GM19238 (cell line): Measurements from ENCODE around the gene KDM2A.
"Not testable (repeated sequence)": the region's sequence is repeated elsewhere in the genome, so short reads cannot be mapped to it uniquely, and the experiment has no call there.

Experiments
- DNase-seq: peaks from one replicate; pipeline ENCODE4 v3.0.0; 2011; ENCODE audit warnings: low spot score; ENCODE audit not compliant: insufficient read length

The KDM2A gene

DNA sequence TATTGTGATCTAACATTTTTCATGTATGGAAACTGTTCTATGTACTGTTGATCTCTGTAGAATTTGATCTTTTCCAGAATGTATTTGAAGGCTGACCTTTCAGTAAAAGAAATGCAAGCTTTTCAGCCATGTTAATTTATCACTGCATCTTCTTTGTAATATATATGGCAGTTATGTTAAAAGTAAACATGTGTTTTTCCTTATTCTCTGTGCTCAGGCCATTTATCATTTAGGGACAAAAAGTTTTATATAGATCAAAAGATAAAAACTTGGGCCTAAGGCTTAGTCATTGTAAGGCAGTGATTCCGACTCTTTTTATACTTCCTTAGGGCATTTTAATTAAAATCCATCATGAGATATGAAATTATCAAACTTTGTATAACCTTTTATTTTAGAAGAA is 48.7 kb downstream of the KDM2A start:
- DNase-seq = no peak

DNA sequence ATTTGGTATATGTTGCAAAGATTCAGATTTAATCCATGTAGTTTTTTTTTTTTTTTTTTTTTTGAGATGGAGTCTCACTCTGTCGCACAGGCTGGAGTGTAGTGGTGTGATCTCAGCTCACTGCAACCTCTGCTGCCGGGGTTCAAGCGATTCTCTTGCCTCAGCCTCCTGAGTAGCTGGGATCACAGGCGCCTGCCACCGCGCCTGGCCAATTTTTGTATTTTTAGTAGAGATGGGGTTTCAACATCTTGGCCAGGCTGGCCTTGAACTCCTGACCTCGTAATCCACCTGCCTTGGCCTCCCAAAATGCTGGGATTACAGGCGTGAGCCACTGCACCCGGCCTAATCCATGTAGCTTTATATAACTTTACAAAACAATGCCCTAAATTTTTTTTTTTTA is 49.8 kb downstream of the KDM2A start:
- DNase-seq = not testable (repeated sequence)

DNA sequence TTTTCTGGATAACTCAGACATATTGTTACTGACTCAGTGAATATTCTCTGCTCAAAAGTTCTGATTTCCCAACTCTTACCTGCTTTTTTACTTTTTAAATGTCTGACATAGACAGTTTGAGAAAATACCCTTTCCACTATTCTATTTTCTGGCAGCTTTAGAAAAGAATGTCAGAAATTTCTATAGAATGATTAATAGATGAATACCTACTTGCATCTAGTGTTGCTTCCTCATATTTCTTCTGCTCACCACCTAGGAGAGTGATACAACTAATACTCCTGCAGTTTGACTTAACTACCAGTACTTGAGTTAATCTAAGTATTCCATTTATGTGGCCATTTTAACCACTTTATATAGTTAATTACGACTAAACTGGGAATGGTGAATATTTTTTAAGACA is 55.2 kb downstream of the KDM2A start:
- no peak for DNase-seq

DNA sequence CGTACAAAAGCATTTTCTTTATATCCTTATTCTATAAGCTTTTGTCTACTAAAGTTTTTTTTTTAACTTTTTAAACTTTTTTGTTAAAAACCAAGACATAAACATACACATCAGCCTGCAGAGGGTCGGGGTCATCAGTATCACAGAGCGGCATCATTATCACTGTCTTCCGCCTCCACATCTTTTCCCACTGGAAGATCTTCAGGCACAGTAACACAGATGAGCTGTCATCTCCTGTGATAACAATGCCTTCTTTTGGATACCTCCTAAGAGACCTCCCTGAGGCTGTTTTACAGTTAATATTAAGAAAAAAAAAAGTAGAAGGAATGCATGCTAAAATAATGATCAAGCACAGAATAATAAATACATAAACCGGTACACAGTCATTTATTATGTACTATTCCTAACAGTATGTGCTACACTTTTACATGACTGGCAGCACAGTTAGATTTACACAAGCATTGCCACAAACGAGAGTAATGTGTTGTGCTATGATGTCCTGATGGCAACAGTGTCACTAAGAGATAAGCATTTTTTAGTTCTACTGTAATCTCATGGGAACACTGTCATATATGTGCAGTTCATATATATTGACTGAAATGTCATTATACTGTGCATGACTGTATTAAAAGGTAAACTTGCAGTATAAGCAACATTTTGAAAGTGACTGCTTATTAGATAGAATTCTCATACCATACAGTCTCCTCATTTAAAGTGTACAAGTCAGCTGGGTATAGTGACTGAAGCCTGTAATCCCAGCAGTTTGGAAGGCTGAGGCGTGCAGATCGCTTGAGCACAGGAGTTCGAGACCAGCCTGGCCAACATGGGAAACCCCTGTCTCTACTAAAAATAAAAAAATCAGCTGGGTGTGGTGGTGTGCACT is 58.6 kb downstream of the KDM2A start:
- DNase-seq = no peak

DNA sequence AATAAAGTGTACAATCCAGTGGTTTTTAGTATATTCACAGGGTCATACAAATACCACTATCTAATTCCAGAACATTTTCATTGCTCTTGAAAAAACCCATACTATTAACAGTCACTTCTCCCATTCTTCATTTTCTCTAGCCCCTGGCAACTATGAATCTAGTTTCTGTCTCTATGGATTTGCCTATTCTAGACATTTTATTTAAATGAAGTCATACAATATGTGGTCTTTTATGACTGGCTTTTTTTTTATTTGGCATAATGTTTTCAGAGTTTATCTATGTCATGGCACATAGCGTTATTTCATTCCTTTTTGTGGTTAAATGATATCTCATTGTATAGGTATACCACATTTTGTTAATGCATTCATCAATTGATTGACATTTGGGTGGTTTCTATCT is 59.4 kb downstream of the KDM2A start:
- DNase-seq = no peak

DNA sequence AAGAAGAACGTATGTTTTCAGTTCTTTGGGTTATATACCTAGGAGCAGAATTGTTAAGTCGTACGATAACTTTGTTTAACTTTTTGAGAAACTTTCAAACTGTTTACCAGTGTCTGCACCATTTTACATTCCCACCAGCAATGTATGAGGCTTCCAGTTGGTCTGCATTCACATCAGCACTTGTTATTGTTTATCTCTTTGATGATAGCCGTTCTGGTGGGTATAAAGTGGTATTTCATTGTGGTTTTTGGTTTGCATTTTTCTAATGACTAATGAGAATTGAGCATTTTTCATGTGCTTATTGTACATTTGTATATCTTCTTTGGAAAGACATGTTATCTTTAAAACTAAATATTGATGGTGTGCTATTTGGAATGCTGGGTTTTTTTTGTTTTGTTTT is 59.8 kb downstream of the KDM2A start:
- DNase-seq = no peak

DNA sequence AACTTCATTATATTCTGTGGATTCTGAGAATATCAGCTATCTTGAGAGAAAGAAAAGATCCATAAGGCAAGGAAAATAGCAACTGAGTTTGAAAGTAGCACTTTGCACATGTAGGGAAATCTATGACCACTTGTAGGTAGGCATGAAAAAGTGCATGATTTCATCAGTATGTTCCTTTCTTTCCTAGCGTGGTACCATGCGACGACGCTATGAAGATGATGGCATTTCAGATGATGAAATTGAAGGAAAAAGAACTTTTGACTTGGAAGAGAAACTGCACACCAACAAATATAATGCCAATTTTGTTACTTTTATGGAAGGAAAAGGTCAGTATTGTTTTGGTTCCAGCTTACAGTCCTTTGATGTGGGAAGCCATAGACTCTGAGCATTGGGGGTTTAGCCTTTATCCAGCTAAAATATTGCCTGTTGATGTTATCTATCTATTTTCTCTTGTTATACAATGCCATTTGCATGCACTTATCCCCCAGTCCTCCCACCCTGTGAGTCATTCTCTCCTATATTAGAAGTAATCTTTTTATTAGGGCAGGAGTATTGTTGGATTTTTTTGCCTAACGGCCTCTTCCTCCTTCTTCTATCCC is 60.9 kb downstream of the KDM2A start:
- no peak for DNase-seq

DNA sequence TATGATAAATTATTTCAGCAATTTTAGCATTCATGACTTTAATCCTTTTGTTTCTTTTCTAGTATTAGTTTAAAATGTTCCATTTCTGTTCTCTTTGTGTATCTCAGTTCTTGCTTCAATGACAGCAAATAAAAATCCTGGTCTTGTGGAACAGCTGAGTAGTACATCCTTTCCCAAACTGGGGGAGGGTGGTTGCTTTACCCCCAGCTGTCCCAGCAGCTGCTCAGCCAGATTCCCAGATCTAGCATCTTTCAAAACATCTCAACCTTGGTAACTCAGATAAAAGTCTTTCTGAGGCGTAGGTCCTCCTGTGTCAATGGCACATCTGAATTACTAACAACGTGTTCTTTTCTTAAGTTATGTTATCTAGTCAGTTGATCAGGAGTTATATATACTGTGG is 75.0 kb downstream of the KDM2A start:
- no peak for DNase-seq

DNA sequence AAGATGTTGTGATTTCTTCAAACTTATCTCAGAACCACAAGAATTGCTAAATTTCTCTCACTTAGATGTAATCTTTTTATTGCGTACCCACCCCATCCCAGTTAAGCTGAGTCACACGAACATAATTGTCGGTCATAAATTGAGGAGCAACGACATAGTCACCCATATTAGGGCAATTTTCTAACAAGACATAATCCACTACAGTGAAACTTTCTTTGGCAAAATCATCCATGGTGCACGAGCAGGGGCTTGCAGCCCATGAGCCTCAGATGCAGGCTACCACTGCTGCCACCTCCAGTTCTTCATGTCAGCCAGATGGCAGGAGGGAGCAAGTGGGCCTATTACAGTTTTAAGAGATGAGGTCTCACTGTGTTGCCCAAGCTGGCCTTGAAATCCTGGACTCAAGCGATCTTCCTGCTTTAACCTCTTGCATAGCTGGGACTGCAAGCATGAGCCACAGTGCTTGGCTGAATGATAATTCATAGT is 77.0 kb downstream of the KDM2A start:
- DNase-seq = no peak

DNA sequence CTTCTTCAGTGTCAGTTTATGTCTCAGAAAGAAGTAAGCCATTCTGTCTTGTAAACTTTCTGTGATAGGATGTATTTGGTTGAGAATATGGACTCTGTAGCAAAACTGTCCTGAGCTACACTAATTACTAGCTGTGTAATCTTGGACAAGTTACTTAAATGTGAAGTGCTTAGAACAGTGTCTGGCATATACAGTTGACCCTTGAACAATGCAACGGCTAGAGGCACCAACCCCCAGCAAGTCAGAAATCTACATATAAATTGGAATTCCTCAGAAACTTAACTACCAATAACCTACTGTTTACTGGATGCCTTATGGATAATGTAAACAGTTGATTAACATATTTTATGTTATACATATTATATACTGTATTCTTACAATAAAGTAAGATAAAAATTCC is 78.5 kb downstream of the KDM2A start:
- DNase-seq = no peak

DNA sequence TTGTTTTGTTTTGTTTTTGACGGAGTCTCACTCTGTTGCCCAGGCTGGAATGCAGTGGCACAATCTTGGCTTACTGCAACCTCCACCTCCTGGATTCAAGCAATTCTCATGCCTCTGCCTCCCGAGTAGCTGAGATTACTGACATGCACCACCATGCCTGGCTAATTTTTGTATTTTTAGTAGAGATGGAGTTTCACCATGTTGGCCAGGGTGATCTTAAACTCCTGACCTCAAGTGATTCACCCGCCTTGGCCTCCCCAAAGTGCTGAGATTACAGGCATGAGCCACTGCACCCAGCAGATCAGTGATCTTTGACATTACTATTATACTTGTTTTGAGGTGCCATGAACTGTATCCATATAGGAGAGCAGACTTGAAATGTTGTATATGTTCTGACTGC is 79.7 kb downstream of the KDM2A start:
- DNase-seq = not testable (repeated sequence)

DNA sequence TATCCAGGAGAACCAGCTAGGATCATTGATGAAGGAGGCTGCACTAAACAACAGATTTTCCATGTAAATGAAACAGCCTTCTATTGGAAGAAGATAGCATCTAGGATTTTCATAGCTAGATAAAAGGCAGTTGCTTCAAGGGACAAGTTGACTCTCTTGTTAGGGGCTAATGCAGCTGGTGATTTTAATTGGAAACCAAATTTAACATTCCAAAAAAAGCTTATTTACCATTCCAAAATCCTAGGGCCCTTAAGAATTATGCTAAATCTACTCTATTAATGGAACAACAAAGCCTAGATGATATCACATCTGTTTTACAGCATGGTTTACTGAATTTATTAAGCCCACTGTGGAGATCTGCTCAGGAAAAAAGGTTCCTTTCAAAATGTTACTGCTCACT is 80.7 kb downstream of the KDM2A start:
- DNase-seq = no peak

DNA sequence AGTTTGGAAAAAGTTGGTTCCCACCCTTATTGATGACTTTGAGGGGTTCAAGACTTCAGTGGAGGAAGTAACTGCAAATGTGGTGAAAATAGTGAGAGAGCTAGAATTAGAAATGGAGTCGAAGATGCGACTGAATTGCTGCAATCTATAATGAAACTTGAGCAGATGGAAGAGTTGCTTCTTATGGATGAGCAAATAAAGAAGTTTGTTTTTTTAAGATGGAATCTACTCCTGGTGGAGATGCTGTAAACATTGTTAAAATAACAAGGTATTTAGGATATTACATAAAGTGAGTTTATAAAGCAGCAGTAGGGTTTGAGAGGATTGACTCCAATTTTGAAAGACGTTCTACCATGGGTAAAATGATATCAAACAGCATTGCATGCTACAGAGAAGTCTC is 83.0 kb downstream of the KDM2A start:
- DNase-seq = no peak

DNA sequence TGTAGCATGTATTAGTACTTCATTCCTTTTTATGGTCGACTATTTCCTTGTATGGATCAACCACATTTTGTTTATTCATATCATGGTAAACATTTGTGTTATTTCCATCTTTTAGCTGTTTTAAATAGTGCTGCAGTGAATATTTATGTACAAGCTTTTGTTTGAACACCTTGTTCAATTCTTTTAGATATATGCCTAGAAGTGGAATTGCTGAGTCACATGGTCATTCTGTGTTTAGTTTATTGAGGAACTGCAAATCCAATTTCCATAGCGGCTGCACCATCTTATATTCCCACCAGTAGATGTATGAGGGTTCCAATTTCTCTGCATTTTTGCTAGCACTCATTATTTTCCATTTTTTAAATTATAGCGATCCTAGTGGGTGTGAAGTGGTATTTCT is 85.8 kb downstream of the KDM2A start:
- no peak for DNase-seq

DNA sequence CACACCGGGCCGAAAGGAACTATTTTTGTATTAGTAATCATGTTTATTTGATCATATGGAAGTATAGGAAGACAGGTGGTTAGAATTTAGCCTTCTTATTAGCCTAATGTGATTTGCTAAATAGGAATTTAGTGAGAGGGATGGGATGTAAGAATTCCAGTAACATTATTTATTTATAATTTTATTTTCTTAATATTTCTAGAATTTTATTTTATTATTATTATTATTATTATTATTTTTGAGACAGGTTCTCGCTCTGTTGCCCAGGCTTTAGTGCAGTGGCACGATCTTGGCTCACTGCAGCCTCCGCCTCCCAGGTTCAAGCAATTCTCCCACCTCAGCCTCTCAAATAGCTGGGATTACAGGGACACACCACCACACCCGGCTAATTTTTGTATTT is 90.2 kb downstream of the KDM2A start:
- not testable (repeated sequence) for DNase-seq

DNA sequence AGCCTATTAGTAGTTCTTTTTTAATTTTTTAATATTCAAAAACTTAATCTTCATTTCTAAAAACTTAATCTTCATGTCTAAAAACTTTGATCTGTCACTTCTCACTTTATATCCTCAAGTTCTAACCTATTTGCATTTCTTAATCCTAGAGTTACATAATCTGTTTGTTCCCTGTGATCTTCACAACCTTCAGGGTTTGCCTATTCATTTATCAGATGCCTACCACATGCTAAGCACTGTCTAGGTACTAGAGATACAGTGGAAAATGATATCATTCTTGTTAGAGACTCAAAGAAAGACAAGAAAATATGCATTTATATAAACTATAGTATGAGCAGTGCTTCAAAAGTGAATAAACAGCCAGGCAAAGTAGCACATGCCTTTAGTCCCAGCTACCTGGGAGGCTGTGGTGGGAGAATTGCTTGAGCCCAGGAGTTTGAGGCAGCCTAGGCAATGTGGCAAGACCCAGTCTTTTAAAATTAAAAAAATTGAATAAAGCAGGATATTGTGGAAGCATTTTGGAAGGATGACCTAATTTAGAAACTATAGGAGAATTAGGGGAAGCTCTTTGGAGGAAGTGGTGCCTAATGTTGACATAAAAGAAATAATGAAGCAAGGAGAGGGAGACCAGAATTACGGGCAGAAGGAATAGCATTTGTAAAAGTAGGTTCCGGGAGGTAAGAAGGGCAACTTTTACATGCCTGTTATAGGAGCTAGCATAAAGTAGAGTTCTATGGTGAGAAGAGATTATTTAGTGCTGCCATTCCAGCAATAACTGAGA is 92.8 kb downstream of the KDM2A start:
- no peak for DNase-seq

DNA sequence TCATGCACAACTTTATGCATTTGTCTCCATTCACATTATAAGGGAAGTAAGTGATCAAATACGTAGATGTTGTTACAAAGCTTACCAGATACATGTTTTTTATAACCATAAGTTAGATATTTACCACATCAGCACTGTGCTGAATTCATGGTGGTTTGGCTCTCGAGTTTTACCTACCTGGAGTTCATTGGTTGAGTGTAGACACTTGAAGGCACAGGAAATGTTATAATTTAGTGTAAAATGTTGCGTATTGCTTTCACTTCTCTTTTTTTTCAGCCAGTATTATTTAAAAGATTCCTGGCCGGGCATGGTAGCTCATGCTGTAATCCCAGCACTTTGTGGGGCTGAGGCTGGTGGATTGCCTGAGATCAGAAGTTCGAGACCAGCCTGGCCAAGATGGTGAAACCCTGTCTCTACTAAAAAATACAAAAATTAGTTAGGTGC is 94.1 kb downstream of the KDM2A start:
- DNase-seq = peak; percentile 21

DNA sequence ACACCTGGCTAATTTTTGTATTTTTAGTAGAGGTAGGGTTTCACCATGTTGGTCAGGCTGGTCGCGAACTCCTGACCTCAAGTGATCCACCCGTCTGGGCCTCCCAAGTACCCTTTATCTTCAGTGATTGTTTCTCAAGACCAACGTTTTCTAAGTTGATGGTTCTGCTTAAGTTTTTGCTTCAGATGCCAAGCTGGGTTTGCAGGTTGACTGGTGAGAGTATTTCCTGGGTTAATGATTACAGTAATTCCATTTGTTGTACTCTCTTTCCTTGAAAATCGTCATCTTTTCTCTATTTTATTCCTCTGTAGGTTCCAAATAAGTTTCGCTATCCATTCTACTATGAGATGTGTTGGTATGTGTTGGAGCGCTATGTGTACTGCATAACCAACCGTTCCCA is 108.7 kb downstream of the KDM2A start:
- no peak for DNase-seq

DNA sequence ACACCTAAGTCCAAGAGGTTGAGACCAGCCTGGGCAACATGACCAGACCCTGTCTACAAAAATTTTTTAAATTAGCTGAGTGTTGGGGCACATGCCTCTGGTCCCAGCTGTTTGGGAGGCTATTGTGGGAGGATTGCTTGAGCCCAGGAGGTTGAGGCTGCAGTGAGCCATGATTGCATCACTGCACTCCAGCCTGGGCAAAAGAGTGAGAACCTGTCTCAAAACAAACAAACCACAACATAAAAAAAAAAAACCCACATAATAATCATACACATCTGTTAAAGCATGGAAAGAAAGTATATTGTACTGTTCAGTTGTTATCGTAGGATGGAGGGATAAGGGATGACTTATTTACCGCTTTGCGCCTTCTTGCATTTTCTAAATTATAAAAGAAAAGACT is 111.3 kb downstream of the KDM2A start:
- no peak for DNase-seq

DNA sequence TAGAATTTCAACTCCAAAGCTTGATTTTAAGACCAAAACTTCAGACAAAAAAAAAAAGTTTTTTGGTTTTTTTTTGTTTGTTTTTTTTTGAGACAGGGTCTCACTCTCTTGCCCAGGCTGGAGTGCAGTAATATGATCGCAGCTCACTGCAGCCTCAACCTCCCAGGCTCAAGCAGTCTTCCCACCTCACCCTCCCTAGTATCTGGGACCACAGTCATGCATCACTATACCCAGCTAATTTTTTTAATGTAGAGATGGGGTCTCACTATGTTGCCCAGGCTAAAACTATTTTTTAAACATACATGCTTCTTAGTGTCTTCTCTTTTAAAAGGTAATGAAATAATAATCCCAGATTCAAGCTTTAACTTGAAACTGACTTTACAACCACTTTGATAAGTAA is 111.8 kb downstream of the KDM2A start:
- no peak for DNase-seq

DNA sequence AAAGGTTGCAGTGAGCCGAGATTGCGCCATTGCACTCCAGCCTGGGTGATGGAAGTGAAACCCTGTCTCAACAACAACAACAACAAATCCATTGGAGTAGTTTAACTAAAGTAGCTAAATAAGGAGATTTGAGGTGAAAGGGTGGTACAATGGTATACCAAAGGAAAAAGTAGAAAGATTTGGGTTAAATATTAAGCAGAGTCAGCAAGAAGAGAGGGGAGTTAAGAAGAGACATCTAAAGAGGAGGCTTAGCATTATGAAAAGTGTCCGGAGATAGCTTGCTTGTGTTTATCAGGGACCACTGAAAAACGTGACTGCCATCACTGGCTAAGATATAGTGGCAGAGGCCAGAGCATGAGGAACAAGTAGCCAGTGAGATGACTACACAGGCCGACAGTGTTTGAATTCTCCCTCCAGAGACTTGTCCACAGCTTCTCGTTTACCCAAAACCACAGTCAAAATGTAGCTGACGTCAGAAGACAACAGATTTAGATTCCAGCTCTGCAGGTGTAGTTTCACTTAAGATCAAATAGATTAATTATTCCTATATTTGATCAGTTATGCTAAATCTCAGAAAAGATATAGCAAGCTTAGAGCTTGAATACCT is 114.6 kb downstream of the KDM2A start:
- DNase-seq = no peak

DNA sequence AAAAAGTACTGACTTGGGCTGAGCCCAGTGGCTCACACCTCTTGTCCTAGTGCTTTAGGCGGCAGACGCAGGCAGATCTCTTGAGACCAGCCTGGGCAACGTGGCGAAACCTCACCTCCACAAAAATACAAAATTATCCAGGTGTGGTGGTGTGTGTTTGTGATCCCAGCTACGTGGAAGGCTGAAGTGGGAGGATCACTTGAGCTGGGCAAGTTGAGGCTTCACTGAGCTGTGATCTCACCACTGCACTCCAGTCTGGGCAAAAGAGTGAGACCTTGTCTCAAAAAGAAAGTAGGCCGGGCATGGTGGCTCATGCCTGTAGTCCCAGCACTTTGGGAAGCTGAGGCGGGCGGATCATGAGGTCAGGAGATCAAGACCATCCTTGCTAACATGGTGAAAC is 115.5 kb downstream of the KDM2A start:
- not testable (repeated sequence) for DNase-seq
